OCI-LY3 (cell line): ENCODE data around the gene SAA2.

ENCODE experiments used
- H2AFZ ChIP-seq: fragments of 200-600, 300-600 bp; shearing (Covaris generic); 2 replicates; pipeline ENCODE4 v1.6.0; 2014; ENCODE audit warnings: antibody characterized with exemption, low read depth, low read length
- H3K27ac ChIP-seq: fragments of 200-600, 300-600 bp; sonication (generic); 2 replicates; pipeline ENCODE4 v1.5.1; 2014; ENCODE audit warnings: mild to moderate bottlenecking, low read length, moderate library complexity, mixed read lengths
- H3K27me3 ChIP-seq: fragments of 200-600, 300-600 bp; sonication (generic); 2 replicates; pipeline ENCODE4 v1.6.1; 2014; ENCODE audit warnings: low read depth, low read length, mixed read lengths
- H3K36me3 ChIP-seq: fragments of 200-600, 300-600 bp; sonication (generic); replicated peaks from 2 replicates; pipeline ENCODE3; 2014; ENCODE audit warnings: low read depth, low read length, mixed read lengths
- H3K4me1 ChIP-seq: fragments of 300-600, 200-600 bp; sonication (generic); 2 replicates; pipeline ENCODE4 v1.6.1; 2014; ENCODE audit warnings: low read length, mixed read lengths
- H3K4me2 ChIP-seq: fragments of 200-600, 300-600 bp; sonication (generic); 2 replicates; pipeline ENCODE4 v1.6.1; 2014; ENCODE audit warnings: low read length, mixed read lengths
- H3K4me3 ChIP-seq: fragments of 300-600, 200-600 bp; sonication (generic); 2 replicates; pipeline ENCODE4 v1.5.1; 2014; ENCODE audit warnings: antibody characterized with exemption, mild to moderate bottlenecking, low read length, moderate library complexity
- H3K79me2 ChIP-seq: fragments of 300-600, 200-600 bp; shearing (Covaris generic); 2 replicates; pipeline ENCODE4 v1.6.1; 2014; ENCODE audit warnings: mild to moderate bottlenecking, low read length, mixed read lengths
- H3K9ac ChIP-seq: fragments of 300-600, 200-600 bp; shearing (Covaris generic); 2 replicates; pipeline ENCODE4 v1.6.0; 2014; ENCODE audit warnings: mild to moderate bottlenecking, low read length, moderate library complexity
- H3K9me3 ChIP-seq: fragments of 200-600, 300-600 bp; shearing (Covaris generic); 2 replicates; pipeline ENCODE4 v1.6.1; 2014; ENCODE audit warnings: low read length, mixed read lengths; ENCODE audit not compliant: insufficient read depth
- H4K20me1 ChIP-seq: fragments of 200-600, 300-600 bp; sonication (generic); 2 replicates; pipeline ENCODE4 v1.6.1; 2016; ENCODE audit warnings: low read length, mixed read lengths; ENCODE audit not compliant: insufficient read depth
- EZH2phosphoT487 ChIP-seq: fragments of 200-600 bp; shearing (Covaris generic); IDR thresholded peaks from 2 replicates; pipeline ENCODE4 v1.6.1; 2018; ENCODE audit warnings: antibody characterized with exemption, mixed run types, low read depth
- TF ChIP-seq, protein P1 (sequence below): fragments of 200-600, 300-600 bp; sonication (generic); IDR thresholded peaks from 2 replicates; pipeline ENCODE4 v1.5.1; 2014; ENCODE audit warnings: antibody characterized with exemption, low read length, low read depth

The SAA2 gene

DNA sequence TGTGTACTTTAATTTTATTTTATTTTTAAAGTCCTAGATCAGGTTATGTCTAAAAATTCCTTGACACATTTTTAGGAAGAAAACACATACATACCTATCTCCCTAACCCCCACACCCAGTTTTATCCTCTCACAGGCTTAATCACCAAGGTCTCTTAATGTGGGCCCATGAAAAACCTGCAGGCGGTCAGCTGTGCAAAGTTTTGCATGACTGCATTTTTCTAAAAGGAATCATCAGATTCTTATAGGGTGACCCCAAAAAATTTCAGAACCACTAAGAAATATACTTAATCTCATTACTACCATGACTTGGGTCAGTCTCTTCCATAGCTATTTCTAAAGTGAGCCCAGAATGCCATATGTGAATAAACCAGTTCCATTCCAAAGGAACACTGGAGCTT, 37.4 kb upstream of the SAA2 start:
- Histone ChIP-seq H2AFZ (no peak overlapping the region), H3K9me3 (no peaks in the 10 kb centered on the region), H3K4me2 (no peak overlapping the region), H4K20me1 (0 out of 2 replicates have a peak, but pooled peaks cover 3% of the 10 kb centered on the region), H3K27me3 (no peaks in the 10 kb centered on the region), H3K79me2 (no peaks in the 10 kb centered on the region), H3K36me3 (peaks cover 76% of the 10 kb centered on the region), H3K9ac (no peak overlapping the region), H3K4me1 (peaks cover 26% of the 10 kb centered on the region), H3K4me3 (no peak overlapping the region), H3K27ac (no peak overlapping the region)
- TF ChIP-seq, protein P1, sequence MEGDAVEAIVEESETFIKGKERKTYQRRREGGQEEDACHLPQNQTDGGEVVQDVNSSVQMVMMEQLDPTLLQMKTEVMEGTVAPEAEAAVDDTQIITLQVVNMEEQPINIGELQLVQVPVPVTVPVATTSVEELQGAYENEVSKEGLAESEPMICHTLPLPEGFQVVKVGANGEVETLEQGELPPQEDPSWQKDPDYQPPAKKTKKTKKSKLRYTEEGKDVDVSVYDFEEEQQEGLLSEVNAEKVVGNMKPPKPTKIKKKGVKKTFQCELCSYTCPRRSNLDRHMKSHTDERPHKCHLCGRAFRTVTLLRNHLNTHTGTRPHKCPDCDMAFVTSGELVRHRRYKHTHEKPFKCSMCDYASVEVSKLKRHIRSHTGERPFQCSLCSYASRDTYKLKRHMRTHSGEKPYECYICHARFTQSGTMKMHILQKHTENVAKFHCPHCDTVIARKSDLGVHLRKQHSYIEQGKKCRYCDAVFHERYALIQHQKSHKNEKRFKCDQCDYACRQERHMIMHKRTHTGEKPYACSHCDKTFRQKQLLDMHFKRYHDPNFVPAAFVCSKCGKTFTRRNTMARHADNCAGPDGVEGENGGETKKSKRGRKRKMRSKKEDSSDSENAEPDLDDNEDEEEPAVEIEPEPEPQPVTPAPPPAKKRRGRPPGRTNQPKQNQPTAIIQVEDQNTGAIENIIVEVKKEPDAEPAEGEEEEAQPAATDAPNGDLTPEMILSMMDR: no peak
- no peak for TF ChIP-seq EZH2phosphoT487

DNA sequence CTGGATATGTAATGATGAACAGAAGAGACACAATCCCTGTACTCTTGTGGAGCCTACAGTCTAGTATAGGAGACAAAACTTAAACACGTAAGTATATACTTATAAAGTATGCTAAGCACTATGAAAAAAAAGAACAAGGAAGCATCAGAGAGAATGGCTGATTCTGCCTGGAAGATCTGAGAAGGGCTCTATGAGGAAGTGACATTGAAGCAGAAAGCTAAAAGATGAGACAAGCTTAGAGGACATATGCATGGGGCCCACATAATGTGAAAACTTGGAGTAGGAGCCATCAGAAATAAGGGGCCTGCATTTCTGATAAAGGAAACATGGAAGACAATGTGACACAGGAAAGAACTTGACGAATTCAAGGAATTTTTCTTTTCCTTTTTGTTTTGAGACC, 34.2 kb upstream of the SAA2 start:
- Histone ChIP-seq H3K79me2 (0 out of 2 replicates have a peak, but pooled peaks cover 7% of the 10 kb centered on the region), H4K20me1 (0 out of 2 replicates have a peak, but pooled peaks cover 4% of the 10 kb centered on the region), H3K4me2 (peak overlapping the region; percentile 33), H3K4me3 (no peak overlapping the region), H3K9me3 (no peaks in the 10 kb centered on the region), H2AFZ (no peak overlapping the region), H3K27ac (peak overlapping the region; percentile 45), H3K27me3 (no peaks in the 10 kb centered on the region), H3K36me3 (peaks cover 72% of the 10 kb centered on the region), H3K9ac (no peak overlapping the region; the same call in 1 of the 2 replicates), H3K4me1 (peaks cover 37% of the 10 kb centered on the region)
- no peak for TF ChIP-seq EZH2phosphoT487
- TF ChIP-seq, protein P1: no peak

DNA sequence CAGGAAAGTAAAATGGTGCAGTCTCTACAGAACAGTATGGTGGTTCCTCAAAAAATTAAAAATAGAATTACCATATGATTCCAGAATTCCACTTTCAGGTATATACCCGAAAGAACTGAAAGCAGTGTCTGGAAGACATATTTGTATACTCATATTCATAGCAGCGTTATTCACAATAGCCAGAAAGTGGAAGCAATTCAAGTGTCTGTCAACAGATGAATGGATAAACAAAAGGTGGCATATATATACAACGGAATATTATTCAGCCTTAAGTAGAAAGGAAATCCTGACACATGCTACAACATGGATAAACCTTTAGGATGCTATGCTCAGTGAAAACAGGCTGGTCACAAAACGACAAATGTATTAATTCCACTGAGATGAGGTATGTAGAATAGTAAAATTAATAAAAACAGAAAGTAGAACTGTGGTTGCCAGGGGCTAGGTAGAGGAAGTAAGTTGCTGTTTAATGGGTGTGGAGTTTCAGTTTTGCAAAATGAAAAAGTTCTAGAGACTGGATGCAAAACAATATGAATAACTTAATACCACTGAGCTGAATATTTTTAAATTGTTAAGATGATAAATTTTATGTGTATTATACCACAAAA, 32.1 kb upstream of the SAA2 start:
- Histone ChIP-seq H3K79me2 (0 out of 2 replicates have a peak, but pooled peaks cover 7% of the 10 kb centered on the region), H3K36me3 (peaks cover 56% of the 10 kb centered on the region), H2AFZ (no peak overlapping the region), H3K4me2 (peak overlapping the region; percentile 80), H3K4me1 (peaks cover 37% of the 10 kb centered on the region), H3K27ac (peak overlapping the region; percentile 70), H4K20me1 (0 out of 2 replicates have a peak, but pooled peaks cover 4% of the 10 kb centered on the region), H3K27me3 (no peaks in the 10 kb centered on the region), H3K4me3 (peak overlapping the region; percentile 54), H3K9me3 (no peaks in the 10 kb centered on the region), H3K9ac (no peak overlapping the region; the same call in 1 of the 2 replicates)
- TF ChIP-seq, protein P1: no peak
- TF ChIP-seq EZH2phosphoT487: no peak

DNA sequence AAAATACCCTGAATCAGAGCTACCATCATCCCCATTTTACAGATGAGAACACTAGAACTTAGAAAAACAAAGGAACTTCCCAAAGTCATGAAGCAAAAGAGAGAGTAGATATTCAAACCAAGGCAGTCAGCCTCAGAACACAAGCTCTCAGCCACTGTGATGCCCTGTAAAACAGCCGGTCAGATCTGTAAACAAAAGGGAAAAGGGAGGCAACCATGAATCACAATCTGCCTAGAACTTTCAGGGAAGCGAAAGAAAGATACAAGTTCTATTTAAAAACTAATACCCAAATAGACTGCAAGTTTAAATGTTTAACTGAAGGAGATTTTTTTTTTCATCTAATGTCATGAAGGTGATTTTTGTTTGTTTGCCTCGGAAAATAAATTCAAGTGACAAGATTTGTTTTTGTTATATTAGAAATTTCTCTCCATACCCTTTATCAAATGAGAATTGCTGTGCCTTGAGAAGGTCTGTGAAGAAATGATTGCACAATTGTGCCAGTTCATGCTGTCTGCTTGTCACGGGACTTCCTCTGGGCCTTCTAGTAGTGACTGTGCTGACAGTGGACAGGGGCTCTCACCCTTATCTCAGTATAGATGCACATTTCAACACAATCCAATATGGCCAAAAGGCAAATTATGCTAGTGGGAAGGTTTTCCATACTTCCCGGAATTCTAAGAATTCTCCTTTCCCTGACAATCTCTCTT, 29.2 kb upstream of the SAA2 start:
- Histone ChIP-seq H4K20me1 (0 out of 2 replicates have a peak, but pooled peaks cover 4% of the 10 kb centered on the region), H2AFZ (no peak overlapping the region), H3K4me2 (no peak overlapping the region), H3K9me3 (no peaks in the 10 kb centered on the region), H3K27me3 (no peaks in the 10 kb centered on the region), H3K27ac (no peak overlapping the region), H3K79me2 (0 out of 2 replicates have a peak, but pooled peaks cover 7% of the 10 kb centered on the region), H3K36me3 (peaks cover 35% of the 10 kb centered on the region), H3K4me1 (peaks cover 30% of the 10 kb centered on the region), H3K9ac (no peak overlapping the region), H3K4me3 (no peak overlapping the region)
- TF ChIP-seq EZH2phosphoT487: no peak
- TF ChIP-seq, protein P1: no peak
